GM13977 (cell line): ENCODE results near the gene SLC1A5.
"Not testable (repeated sequence)": the region's sequence is repeated elsewhere in the genome, so short reads cannot be mapped to it uniquely, and the experiment has no call there.

ENCODE experiments used
- DNase-seq: peaks from one replicate; pipeline ENCODE4 v3.0.0; 2012; ENCODE audit warnings: low spot score
- CTCF ChIP-seq: IDR thresholded peaks from 2 replicates; pipeline ENCODE4 v1.5.1; 2012; ENCODE audit warnings: mild to moderate bottlenecking, control low read depth; ENCODE audit not compliant: insufficient read depth; ENCODE audit errors: extremely low read depth, missing control alignments
- in situ Hi-C: fragments of 300-500 bp; cut with MboI; formaldehyde crosslinking; loops from one replicate; pipeline ENCODE4 v1.12.0; 2022; ENCODE audit warnings: low sequenced_read_pairs, low pct_unique_long_range_greater_than_20kb, mixed read lengths, inconsistent platforms; ENCODE audit not compliant: unreplicated experiment

Gene SLC1A5

GRCh38 chr19:46766569-46767317 lies 21.7 kb downstream of the SLC1A5 start:
- DNase-seq: peak; percentile 76
- in situ Hi-C loops: no loop called here
- TF ChIP-seq CTCF: peak; percentile 83

DNA sequence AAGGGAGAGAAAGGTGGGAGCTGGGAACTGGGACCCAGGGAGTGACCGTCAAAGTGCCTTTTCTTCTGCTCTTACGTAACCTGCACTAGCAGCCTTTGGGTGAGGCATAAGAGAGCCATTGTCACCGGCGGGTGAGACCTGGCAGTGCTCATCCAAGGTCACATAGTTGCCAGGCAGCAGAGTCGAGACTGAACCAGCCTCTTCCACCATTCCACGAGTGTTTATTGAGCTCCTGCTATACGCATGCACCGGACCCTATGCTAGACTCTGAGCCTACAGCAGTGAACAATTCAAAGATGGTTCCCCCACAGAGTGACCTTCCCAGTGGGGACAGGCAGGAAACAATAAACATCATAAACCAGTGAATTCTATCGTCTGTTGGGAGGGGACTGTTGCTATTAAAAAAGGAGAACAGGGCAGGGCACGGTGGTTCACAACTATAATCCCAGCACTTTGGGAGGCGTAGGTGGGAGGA lies 23.5 kb downstream of the SLC1A5 start:
- no peak for DNase-seq
- no peak for TF ChIP-seq CTCF
- in situ Hi-C loops: loop anchor here (5.0 kb wide), 1 partner anchor 77 kb away; no protein-coding TSS in a partner anchor

- in situ Hi-C loops: loop anchor here (5.0 kb wide), 1 partner anchor 80 kb away; no protein-coding TSS in a partner anchor
- no peak for DNase-seq
- TF ChIP-seq CTCF: no peak
These were observed 26.0 kb downstream of the SLC1A5 start for GRCh38 chr19:46762245-46762890.

DNA sequence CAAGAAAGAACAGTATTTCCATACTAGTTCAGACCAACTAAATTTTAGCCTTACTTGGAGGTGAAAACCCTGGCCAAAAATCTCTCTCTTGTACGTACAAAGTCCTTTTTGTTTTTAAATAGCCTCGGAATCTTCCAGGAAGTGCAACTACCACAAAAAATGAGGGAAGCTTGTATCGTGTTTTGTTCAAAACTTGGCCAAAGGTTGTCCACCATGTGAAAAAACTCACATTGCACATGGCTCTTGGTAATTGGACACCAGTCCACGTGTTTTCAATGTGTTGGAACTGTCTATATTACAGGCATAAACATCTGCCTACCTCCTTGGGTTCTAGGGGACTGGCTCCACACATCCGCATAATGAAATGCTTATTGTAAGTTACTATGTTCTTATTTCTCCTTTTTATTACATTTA lies 27.0 kb downstream of the SLC1A5 start:
- TF ChIP-seq CTCF: no peak
- in situ Hi-C loops: loop anchor here (5.0 kb wide), 1 partner anchor 81 kb away; no protein-coding TSS in a partner anchor

DNA sequence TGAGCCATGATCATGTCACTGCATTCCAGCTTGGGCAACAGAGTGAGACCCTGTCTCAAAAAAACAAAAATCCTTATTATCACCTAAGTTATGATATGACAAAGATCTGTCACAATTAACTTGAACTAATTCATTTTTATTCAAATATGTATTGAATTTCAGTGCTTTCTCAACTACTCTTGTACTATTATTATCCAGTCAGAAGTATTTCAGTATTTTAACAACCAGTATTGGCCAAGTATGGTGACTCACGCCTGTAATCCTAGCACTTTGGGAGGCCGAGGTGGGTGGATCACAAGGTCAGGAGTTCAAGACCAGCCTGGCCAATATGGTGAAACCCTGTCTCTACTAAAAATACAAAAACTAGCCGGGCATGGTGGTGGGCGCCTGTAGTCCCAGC lies 27.5 kb downstream of the SLC1A5 start:
- in situ Hi-C loops: loop anchor here (5.0 kb wide), 1 partner anchor 81 kb away; no protein-coding TSS in a partner anchor
- not testable (repeated sequence) for DNase-seq

More for the DNA sequence above, 27.0 kb downstream of the SLC1A5 start:
- no peak for DNase-seq

DNA sequence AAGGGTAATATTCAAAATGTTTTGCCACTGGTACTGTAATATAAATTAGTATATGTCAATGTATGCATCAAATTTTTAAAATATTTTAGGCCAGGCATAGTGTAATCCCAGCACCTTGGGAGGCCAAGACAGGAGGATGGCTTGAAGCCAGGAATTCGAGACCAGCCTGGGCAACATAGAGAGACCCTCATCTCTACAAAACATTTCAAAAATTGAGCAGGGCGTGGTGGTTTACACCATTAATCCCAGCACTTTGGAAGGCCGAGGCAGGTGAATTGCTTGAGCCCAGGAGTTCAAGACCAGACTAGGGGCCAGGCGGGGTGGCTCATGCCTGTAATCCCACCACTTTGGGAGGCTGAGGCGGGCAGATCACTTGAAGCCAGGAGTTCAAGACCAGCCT lies 28.0 kb downstream of the SLC1A5 start:
- in situ Hi-C loops: loop anchor here (5.0 kb wide), 1 partner anchor 82 kb away; no protein-coding TSS in a partner anchor
- no peak for DNase-seq
- TF ChIP-seq CTCF: no peak
